ENCODE results near the gene ARHGEF7. TPM values are rescaled to one million over a fixed set of nuclear protein-coding genes. Genes with fewer than 3 reads are reported as not detected.

ARHGEF7 gene
- total RNA-seq, 1 donor from 2014 or later, result 31.6 TPM

DNA sequence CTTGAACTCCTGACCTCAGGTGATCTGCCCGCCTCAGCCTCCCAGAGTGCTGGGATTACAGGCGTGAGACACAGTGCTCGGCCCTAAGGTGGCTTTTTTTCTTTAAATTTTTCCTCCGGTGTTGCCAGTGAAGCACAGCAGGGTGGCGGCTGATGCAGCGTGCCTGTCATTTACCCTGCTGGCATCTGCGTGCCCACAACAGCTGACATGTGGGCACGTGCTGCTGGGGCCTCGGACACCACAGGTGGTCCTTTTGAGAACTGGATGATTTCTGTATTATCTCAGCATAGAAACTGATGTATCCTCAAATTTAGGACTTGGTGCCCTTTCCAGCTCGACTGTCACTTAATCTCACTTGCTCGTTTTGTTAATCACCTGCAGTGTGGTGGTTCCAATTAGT is 174.1 kb downstream of the ARHGEF7 start:
- Histone ChIP-seq H3K27me3 (ENCODE audit: control insufficient read depth, insufficient read depth, low read length) (no peaks in the 10 kb centered on the region), H3K4me3 (ENCODE audit: low read depth, low read length) (no peak overlapping the region), H3K36me3 (ENCODE audit: control insufficient read depth, insufficient read depth, low read length) (peaks cover 30% of the 10 kb centered on the region)
- FAIRE-seq, result no peak
- no peak for DNase-seq (ENCODE audit: low read depth)
- TF ChIP-seq, protein P1, sequence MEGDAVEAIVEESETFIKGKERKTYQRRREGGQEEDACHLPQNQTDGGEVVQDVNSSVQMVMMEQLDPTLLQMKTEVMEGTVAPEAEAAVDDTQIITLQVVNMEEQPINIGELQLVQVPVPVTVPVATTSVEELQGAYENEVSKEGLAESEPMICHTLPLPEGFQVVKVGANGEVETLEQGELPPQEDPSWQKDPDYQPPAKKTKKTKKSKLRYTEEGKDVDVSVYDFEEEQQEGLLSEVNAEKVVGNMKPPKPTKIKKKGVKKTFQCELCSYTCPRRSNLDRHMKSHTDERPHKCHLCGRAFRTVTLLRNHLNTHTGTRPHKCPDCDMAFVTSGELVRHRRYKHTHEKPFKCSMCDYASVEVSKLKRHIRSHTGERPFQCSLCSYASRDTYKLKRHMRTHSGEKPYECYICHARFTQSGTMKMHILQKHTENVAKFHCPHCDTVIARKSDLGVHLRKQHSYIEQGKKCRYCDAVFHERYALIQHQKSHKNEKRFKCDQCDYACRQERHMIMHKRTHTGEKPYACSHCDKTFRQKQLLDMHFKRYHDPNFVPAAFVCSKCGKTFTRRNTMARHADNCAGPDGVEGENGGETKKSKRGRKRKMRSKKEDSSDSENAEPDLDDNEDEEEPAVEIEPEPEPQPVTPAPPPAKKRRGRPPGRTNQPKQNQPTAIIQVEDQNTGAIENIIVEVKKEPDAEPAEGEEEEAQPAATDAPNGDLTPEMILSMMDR (IDR thresholded peaks at IDR 0.05; ENCODE audit: insufficient read depth, low read length, severe bottlenecking), result no peak

DNA sequence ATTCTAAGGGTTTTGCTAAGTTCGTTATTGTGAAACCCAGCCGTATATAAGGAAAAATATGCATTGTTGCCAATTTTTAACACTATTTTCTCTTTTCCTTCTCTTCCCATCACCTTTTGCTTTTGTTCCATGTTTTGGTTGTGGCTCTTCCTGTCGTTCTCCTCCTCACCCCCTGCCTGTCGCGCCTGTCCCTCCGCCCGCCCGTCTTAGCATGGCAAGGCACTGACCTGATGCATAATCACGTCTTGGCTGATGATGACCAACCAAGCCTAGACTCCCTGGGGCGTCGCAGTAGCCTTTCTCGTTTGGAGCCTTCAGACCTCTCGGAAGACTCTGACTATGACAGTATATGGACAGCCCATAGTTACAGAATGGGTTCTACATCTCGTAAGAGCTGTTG is 176.8 kb downstream of the ARHGEF7 start:
- no peak for FAIRE-seq
- H3K4me3 ChIP-seq (ENCODE audit: low read depth, low read length), result no peak overlapping the region
- no peaks in the 10 kb centered on the region for H3K27me3 ChIP-seq (ENCODE audit: control insufficient read depth, insufficient read depth, low read length)
- no peak for DNase-seq (ENCODE audit: low read depth)
- peaks cover 14% of the 10 kb centered on the region for H3K36me3 ChIP-seq (ENCODE audit: control insufficient read depth, insufficient read depth, low read length)
- TF ChIP-seq, protein P1 (IDR thresholded peaks at IDR 0.05; ENCODE audit: insufficient read depth, low read length, severe bottlenecking), result no peak

DNA sequence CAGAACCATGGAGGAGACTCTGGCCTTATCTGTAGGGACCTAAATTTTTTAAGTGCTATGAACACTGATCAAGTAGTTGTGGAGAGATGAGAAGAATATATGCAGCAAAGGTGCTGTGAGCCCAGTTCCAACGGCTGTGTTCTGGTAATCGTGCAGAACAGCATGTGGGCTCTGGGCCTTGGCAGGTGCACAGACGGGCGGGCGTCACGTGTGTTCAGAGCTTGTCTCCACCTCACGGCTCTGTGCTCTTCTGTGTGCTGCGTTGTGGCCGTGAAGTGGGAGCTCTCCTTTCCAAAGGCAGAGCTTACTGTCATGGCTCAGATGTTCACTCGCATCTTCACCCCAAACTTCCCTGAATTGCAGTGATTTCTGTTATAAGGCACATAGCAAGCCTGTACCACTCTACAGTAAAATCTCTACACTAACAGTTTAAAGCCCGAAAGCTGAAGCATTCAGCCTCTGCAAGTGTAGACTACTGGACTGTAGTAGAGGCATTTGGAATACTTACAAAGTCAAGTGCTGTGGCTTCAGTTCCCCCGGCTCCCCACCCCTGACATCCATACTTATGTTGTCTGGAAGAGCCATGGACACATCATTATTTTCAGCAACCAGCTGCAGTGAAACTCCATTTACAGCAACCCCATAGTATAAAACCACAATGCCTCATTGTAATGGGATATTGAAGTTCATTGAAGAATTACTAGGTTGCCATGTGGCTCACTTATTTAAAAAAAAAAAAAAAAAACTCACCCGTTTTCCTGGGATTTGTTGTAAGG is 177.8 kb downstream of the ARHGEF7 start:
- DNase-seq (ENCODE audit: low read depth) (no peak), FAIRE-seq (no peak)
- TF ChIP-seq, protein P1 (IDR thresholded peaks at IDR 0.05; ENCODE audit: insufficient read depth, low read length, severe bottlenecking), result no peak
- Histone ChIP-seq H3K27me3 (ENCODE audit: control insufficient read depth, insufficient read depth, low read length) (no peaks in the 10 kb centered on the region), H3K36me3 (ENCODE audit: control insufficient read depth, insufficient read depth, low read length) (peaks cover 9% of the 10 kb centered on the region), H3K4me3 (ENCODE audit: low read depth, low read length) (no peak overlapping the region)

DNA sequence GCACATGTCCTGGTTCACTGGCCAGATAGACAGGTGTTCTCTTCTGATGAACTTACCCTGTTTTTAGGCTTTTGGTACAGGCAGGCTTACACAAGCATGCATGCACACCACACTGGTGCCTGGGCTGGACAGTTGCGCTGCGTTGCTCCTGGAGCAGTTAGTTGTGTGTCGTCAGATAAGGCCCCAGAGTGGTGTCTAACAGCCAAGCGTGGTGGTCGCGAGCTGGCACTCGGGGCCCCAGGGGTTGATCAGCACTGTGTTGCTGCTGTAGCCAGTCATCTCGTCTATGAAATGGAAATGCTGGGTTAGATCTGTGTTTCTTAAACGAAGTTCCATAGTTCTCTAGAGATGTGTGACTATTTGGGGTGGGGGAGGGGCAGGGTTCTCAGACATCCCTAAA is 180.8 kb downstream of the ARHGEF7 start:
- DNase-seq (ENCODE audit: low read depth) (no peak), FAIRE-seq (no peak)
- TF ChIP-seq, protein P1 (IDR thresholded peaks at IDR 0.05; ENCODE audit: insufficient read depth, low read length, severe bottlenecking), result no peak
- no peaks in the 10 kb centered on the region for H3K27me3 ChIP-seq (ENCODE audit: control insufficient read depth, insufficient read depth, low read length)
- no peak overlapping the region for H3K4me3 ChIP-seq (ENCODE audit: low read depth, low read length)
- peaks cover 9% of the 10 kb centered on the region for H3K36me3 ChIP-seq (ENCODE audit: control insufficient read depth, insufficient read depth, low read length)

DNA sequence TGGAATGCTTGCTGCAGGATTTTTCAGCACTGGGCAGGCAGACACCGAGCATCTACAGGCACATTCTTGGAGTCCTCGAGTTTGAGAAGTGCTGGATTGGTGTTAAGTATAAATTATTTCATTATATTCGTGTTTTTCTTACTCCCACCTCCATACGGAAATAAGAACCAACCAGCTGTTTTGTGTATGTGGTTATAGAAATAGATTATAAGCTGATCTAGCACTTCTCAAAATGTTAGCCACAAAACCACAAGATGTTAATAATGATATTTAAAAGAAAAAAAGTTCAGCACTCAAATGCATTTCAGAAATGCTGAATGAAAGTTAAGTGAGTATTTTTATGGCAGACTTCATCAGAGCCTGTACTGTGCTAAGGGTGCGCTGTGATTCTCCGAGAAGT is 181.3 kb downstream of the ARHGEF7 start:
- H3K27me3 ChIP-seq (ENCODE audit: control insufficient read depth, insufficient read depth, low read length), result no peaks in the 10 kb centered on the region
- TF ChIP-seq, protein P1 (IDR thresholded peaks at IDR 0.05; ENCODE audit: insufficient read depth, low read length, severe bottlenecking), result no peak
- DNase-seq (ENCODE audit: low read depth), result no peak
- H3K4me3 ChIP-seq (ENCODE audit: low read depth, low read length), result no peak overlapping the region
- H3K36me3 ChIP-seq (ENCODE audit: control insufficient read depth, insufficient read depth, low read length), result peaks cover 6% of the 10 kb centered on the region
- FAIRE-seq, result no peak

All from bronchial epithelial cell (primary cell).